ENCODE measurements around the gene NOC4L. TPM values are rescaled to one million over a fixed set of nuclear protein-coding genes. Genes with fewer than 3 reads are reported as not detected.
A peak's percentile ranks its signal among the peaks of the same experiment; 100 is the strongest.

The NOC4L gene
- total and polyA plus RNA-seq, 4 experiments from 2014 or later = 13.9 to 26.0 (median 17.7) TPM

- DNase-seq = peak in 1 of 5 donors; percentile 17
- H3K27ac ChIP-seq (ENCODE audit: low read depth, low read length) = no peak overlapping the region
- peaks cover 27% of the 10 kb centered on the region for H3K4me1 ChIP-seq (ENCODE audit: insufficient read depth, low read length)
- Mint-ChIP-seq H3K27me3 (peaks cover 2 to 7% of the 10 kb centered on the region in 2 donors), H3K36me3 (no peaks in the 10 kb centered on the region), H3K27ac (no peak overlapping the region), H3K4me1 (peaks cover 7 to 22% (median 17%) of the 10 kb centered on the region in 4 donors), H3K4me3 (no peak overlapping the region), H3K9me3 (peaks cover 0 to 1% (median 0%) of the 10 kb centered on the region in 8 donors)
- intact Hi-C loops (cut with micrococcal nuclease) = no loop called here
- no peaks in the 10 kb centered on the region for H3K9me3 ChIP-seq (ENCODE audit: control insufficient read depth in 1 of 2, low read length in 2 of 2)
- no peak overlapping the region for H3K4me3 ChIP-seq (ENCODE audit: low read length in 2 of 2)
- H3K36me3 ChIP-seq (ENCODE audit: insufficient read depth, low read length) = no peaks in the 10 kb centered on the region
- POLR2A ChIA-PET (ENCODE audit: partially characterized antibody) = no interaction called here
- CTCF ChIA-PET (ENCODE audit: partially characterized antibody) = no interaction called here
- H3K27me3 ChIP-seq (ENCODE audit: insufficient read depth, low read length) = no peaks in the 10 kb centered on the region
These were observed 25.9 kb downstream of the NOC4L start for GRCh38 chr12:132170094-132170636.

GRCh38 chr12:132170637-132171292 is 26.5 kb downstream of the NOC4L start:
- H3K27me3 Mint-ChIP-seq = peaks cover 2 to 7% of the 10 kb centered on the region in 2 donors
- H3K27me3 ChIP-seq (ENCODE audit: insufficient read depth, low read length) = no peaks in the 10 kb centered on the region
- no peaks in the 10 kb centered on the region for H3K36me3 ChIP-seq (ENCODE audit: insufficient read depth, low read length)
- no peaks in the 10 kb centered on the region for H3K36me3 Mint-ChIP-seq
- intact Hi-C loops (cut with micrococcal nuclease) = no loop called here
- peaks cover 0 to 1% (median 0%) of the 10 kb centered on the region in 8 donors for H3K9me3 Mint-ChIP-seq
- DNase-seq = peak in 1 of 5 donors; percentile 20
- H3K9me3 ChIP-seq (ENCODE audit: control insufficient read depth in 1 of 2, low read length in 2 of 2) = no peaks in the 10 kb centered on the region
- ChIA-PET POLR2A (ENCODE audit: partially characterized antibody) (no interaction called here), CTCF (ENCODE audit: partially characterized antibody) (no interaction called here)
- H3K27ac ChIP-seq (ENCODE audit: low read depth, low read length) = no peak overlapping the region
- peaks cover 7 to 22% (median 17%) of the 10 kb centered on the region in 4 donors for H3K4me1 Mint-ChIP-seq
- no peak overlapping the region for H3K27ac Mint-ChIP-seq
- no peak overlapping the region for H3K4me3 ChIP-seq (ENCODE audit: low read length in 2 of 2)
- peaks cover 27% of the 10 kb centered on the region for H3K4me1 ChIP-seq (ENCODE audit: insufficient read depth, low read length)
- no peak overlapping the region for H3K4me3 Mint-ChIP-seq

DNA sequence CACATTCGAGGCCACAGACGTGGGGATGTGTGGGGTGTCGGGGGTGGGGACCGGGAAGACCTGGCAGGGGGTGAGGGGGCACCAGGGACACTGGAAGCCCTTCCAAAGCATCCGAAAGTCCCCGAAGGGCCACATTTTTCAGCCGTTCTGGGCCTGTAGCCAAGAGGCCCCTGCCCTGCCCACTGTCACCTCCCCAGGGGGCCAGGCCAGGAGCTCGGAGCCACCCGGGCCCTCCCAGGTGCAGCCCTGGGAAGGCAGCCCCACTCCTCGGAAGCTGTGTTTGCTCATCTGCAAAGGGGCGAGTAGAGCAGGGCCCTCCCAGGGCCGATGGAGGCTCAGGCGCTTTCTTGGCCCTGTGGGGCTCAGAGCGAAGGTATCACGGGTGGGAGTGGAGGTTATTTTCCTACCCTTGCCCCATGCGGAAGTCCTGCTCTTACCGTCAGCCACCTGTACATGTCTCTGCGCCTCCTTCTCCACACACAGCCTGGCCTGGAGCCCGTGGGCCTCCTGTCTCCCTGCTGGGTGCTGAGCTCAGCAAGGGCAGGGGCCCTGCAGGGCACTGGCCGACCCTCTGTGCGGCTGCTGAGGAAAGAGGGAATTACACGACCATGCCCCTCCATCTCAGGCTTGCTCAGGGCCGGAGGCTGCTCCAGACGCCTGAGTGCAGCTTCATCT is 27.2 kb downstream of the NOC4L start:
- Histone ChIP-seq H3K4me3 (ENCODE audit: low read length in 2 of 2) (no peak overlapping the region), H3K4me1 (ENCODE audit: insufficient read depth, low read length) (peaks cover 27% of the 10 kb centered on the region), H3K9me3 (ENCODE audit: control insufficient read depth in 1 of 2, low read length in 2 of 2) (no peaks in the 10 kb centered on the region), H3K27ac (ENCODE audit: low read depth, low read length) (no peak overlapping the region), H3K27me3 (ENCODE audit: insufficient read depth, low read length) (no peaks in the 10 kb centered on the region), H3K36me3 (ENCODE audit: insufficient read depth, low read length) (no peaks in the 10 kb centered on the region)
- CTCF ChIA-PET (ENCODE audit: partially characterized antibody) = no interaction called here
- H3K27ac Mint-ChIP-seq = no peak overlapping the region
- intact Hi-C loops (cut with micrococcal nuclease) = no loop called here
- DNase-seq = peak in 1 of 5 donors; percentile 34
- H3K4me3 Mint-ChIP-seq = no peak overlapping the region
- H3K4me1 Mint-ChIP-seq = peaks cover 7 to 22% (median 17%) of the 10 kb centered on the region in 4 donors
- H3K27me3 Mint-ChIP-seq = peaks cover 5 to 7% of the 10 kb centered on the region in 2 donors
- peaks cover 0 to 1% (median 0%) of the 10 kb centered on the region in 8 donors for H3K9me3 Mint-ChIP-seq
- no peaks in the 10 kb centered on the region for H3K36me3 Mint-ChIP-seq
- POLR2A ChIA-PET (ENCODE audit: partially characterized antibody) = no interaction called here

DNA sequence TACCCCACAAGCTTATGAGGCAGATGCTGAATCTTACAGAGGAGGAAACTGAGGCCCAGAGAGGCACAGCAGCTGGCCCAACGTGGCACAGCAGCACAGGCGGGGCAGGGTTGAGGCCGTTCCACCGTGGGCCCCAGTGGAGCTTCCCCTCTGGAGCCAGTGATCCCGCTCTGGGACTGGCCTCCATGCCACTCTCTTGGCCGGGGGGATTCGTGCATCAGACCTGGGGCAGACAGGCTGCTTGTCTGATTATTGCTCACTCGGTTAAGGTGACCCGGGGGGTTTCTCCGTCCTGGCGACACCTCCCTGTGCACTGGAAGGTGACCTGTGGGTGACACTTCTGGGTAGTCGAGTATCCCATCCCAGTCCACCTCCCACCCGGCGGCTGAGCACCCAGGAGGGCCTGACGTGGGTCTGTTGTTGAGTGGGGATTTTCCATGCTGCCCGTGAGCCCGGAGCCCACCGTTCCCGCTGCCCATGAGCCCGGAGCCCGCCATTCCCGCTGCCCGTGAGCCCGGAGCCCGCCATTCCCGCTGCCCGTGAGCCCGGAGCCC is 27.8 kb downstream of the NOC4L start:
- Mint-ChIP-seq H3K27me3 (peaks cover 7% of the 10 kb centered on the region in 2 donors), H3K4me1 (peaks cover 7 to 22% (median 17%) of the 10 kb centered on the region in 4 donors), H3K36me3 (no peaks in the 10 kb centered on the region), H3K4me3 (no peak overlapping the region), H3K9me3 (peaks cover 0 to 1% (median 0%) of the 10 kb centered on the region in 8 donors), H3K27ac (no peak overlapping the region)
- Histone ChIP-seq H3K4me1 (ENCODE audit: insufficient read depth, low read length) (peaks cover 27% of the 10 kb centered on the region), H3K27ac (ENCODE audit: low read depth, low read length) (no peak overlapping the region), H3K27me3 (ENCODE audit: insufficient read depth, low read length) (no peaks in the 10 kb centered on the region), H3K36me3 (ENCODE audit: insufficient read depth, low read length) (no peaks in the 10 kb centered on the region), H3K4me3 (ENCODE audit: low read length in 2 of 2) (no peak overlapping the region), H3K9me3 (ENCODE audit: control insufficient read depth in 1 of 2, low read length in 2 of 2) (no peaks in the 10 kb centered on the region)
- DNase-seq = peak in 1 of 5 donors; percentile 32
- CTCF ChIA-PET (ENCODE audit: partially characterized antibody) = no interaction called here
- POLR2A ChIA-PET (ENCODE audit: partially characterized antibody) = no interaction called here
- intact Hi-C loops (cut with micrococcal nuclease) = no loop called here

GRCh38 chr12:132172619-132173018 is 28.4 kb downstream of the NOC4L start:
- no peaks in the 10 kb centered on the region for H3K36me3 ChIP-seq (ENCODE audit: insufficient read depth, low read length)
- ChIA-PET CTCF (ENCODE audit: partially characterized antibody) (no interaction called here), POLR2A (ENCODE audit: partially characterized antibody) (no interaction called here)
- H3K4me1 Mint-ChIP-seq = peaks cover 7 to 22% (median 17%) of the 10 kb centered on the region in 4 donors
- no peaks in the 10 kb centered on the region for H3K36me3 Mint-ChIP-seq
- no peak overlapping the region for H3K4me3 ChIP-seq (ENCODE audit: low read length in 2 of 2)
- peaks cover 7 to 8% of the 10 kb centered on the region in 2 donors for H3K27me3 Mint-ChIP-seq
- H3K4me1 ChIP-seq (ENCODE audit: insufficient read depth, low read length) = peaks cover 27% of the 10 kb centered on the region
- H3K27ac Mint-ChIP-seq = peak overlapping the region in 1 of 7 donors; percentile 30
- H3K27ac ChIP-seq (ENCODE audit: low read depth, low read length) = no peak overlapping the region
- H3K27me3 ChIP-seq (ENCODE audit: insufficient read depth, low read length) = no peaks in the 10 kb centered on the region
- H3K4me3 Mint-ChIP-seq = peak overlapping the region in 5 of 8 donors; percentile 34 to 63 (median 52)
- no peaks in the 10 kb centered on the region for H3K9me3 ChIP-seq (ENCODE audit: control insufficient read depth in 1 of 2, low read length in 2 of 2)
- peaks cover 0 to 1% (median 0%) of the 10 kb centered on the region in 8 donors for H3K9me3 Mint-ChIP-seq
- DNase-seq = peak in 1 of 5 donors; percentile 22
- intact Hi-C loops (cut with micrococcal nuclease) = no loop called here

DNA sequence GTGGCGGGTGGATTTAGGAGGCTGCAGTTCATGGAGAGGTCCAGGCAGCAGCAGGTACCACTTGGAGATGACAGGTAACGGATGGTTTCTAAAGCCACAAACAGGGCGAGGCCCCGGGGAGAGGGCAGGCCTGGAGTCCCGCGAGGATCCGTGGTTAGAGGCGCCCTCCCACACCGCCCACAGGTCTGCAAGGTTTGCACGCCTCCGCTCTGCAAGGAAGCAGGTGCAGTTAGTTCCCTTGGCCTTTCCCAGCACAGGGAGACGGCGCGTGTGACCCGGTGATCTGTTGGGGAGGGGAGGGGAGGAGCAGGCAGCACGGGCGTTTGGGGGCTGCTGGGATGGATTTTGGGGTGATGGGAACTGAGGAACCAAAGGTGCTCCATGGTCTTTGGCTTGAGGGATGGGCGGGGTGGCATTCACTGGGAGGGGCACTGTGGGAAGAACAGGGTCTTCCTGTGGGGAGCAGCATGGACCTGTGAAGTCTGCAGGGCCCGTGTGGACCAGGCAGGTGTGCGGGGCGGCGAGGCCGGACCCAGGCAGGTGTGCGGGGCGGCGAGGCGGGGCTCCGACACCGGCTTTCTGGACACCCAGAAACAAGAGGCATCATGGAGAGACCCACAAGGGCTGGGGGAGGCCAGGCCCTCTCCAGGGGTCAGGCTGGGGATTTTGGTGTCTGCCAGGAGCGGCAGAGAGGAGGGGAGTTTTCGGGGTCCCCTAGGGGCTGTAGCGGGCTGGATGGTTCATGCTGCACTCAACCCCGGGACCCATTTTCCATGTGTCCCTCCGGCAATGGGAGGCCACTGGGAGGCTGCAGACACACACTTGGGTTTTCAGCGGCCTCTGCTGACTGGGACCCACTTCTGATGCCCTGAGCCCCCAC is 29.1 kb downstream of the NOC4L start:
- H3K36me3 Mint-ChIP-seq = no peaks in the 10 kb centered on the region
- Histone ChIP-seq H3K9me3 (ENCODE audit: control insufficient read depth in 1 of 2, low read length in 2 of 2) (no peaks in the 10 kb centered on the region), H3K36me3 (ENCODE audit: insufficient read depth, low read length) (no peaks in the 10 kb centered on the region), H3K4me1 (ENCODE audit: insufficient read depth, low read length) (peaks cover 24% of the 10 kb centered on the region), H3K4me3 (ENCODE audit: low read length in 2 of 2) (no peak overlapping the region), H3K27me3 (ENCODE audit: insufficient read depth, low read length) (no peaks in the 10 kb centered on the region), H3K27ac (ENCODE audit: low read depth, low read length) (no peak overlapping the region)
- intact Hi-C loops (cut with micrococcal nuclease) = no loop called here
- POLR2A ChIA-PET (ENCODE audit: partially characterized antibody) = no interaction called here
- CTCF ChIA-PET (ENCODE audit: partially characterized antibody) = interaction anchor here (1.3 kb wide), 1 partner anchor 20 kb away, joined by 5 read pairs; no protein-coding TSS in a partner anchor
- DNase-seq = peak in 1 of 5 donors; percentile 37
- H3K4me3 Mint-ChIP-seq = peak overlapping the region in 5 of 8 donors; percentile 34 to 63 (median 52)
- H3K27ac Mint-ChIP-seq = peak overlapping the region in 1 of 7 donors; percentile 30
- peaks cover 0 to 1% (median 0%) of the 10 kb centered on the region in 8 donors for H3K9me3 Mint-ChIP-seq
- peaks cover 7 to 8% of the 10 kb centered on the region in 2 donors for H3K27me3 Mint-ChIP-seq
- peaks cover 9 to 25% (median 16%) of the 10 kb centered on the region in 4 donors for H3K4me1 Mint-ChIP-seq

Data from CD4-positive, alpha-beta memory T cell (primary cell).